A673 (cell line): ENCODE results near the gene KLF7. TPM values are rescaled to one million over a fixed set of nuclear protein-coding genes. Genes with fewer than 3 reads are reported as not detected.

Source experiments
- BruUV-seq: library from RNA; stranded (reverse); fragments of 400-500 nt; replicated peaks from 2 replicates; lab custom pipeline; 2021; lab: Mats Ljungman, UMichigan
- CTCF ChIA-PET: fragments of 300-600 bp; sonication (Branson Sonifier 250); formaldehyde crosslinking; loops from one replicate; lab custom pipeline; 2022; ENCODE audit warnings: antibody characterized with exemption; lab: Charles Lee
- POLR2A ChIA-PET: fragments of 300-600 bp; sonication (Branson Sonifier 250); formaldehyde crosslinking; loops from one replicate; lab custom pipeline; 2022; ENCODE audit warnings: antibody characterized with exemption; ENCODE audit not compliant: low non-redundant PET; lab: Charles Lee
- DNase-seq: peaks from one replicate; pipeline ENCODE4 v3.0.0-alpha.2; 2015; ENCODE audit warnings: low spot score
- H3K27ac ChIP-seq: fragments of 200-600 bp; sonication (generic); 2 replicates; pipeline ENCODE4 v1.5.1; 2016; ENCODE audit warnings: mixed run types, low read depth, mild to moderate bottlenecking, mixed read lengths, antibody characterized with exemption, low read length; ENCODE audit not compliant: poor library complexity, severe bottlenecking
- H3K27me3 ChIP-seq: fragments of 200-600 bp; sonication (generic); replicated peaks from 2 replicates; pipeline ENCODE4 v1.6.1; 2017; ENCODE audit warnings: mixed run types, low read depth, mild to moderate bottlenecking, mixed read lengths, antibody characterized with exemption, low read length; ENCODE audit not compliant: insufficient read depth, poor library complexity
- H3K36me3 ChIP-seq: fragments of 200-600 bp; sonication (generic); 2 replicates; pipeline ENCODE4 v1.6.1; 2016; ENCODE audit warnings: mixed run types, mild to moderate bottlenecking, mixed read lengths, antibody characterized with exemption, low read length; ENCODE audit not compliant: insufficient read depth, poor library complexity, severe bottlenecking
- H3K4me1 ChIP-seq: fragments of 200-600 bp; sonication (generic); 2 replicates; pipeline ENCODE4 v1.6.1; 2017; ENCODE audit warnings: mixed run types, mild to moderate bottlenecking, mixed read lengths, antibody characterized with exemption, low read length; ENCODE audit not compliant: insufficient read depth, poor library complexity, severe bottlenecking
- H3K4me3 ChIP-seq: fragments of 200-600 bp; sonication (generic); 2 replicates; pipeline ENCODE4 v1.5.1; 2016; ENCODE audit warnings: low read depth, mixed run types, mild to moderate bottlenecking, mixed read lengths, low read length; ENCODE audit not compliant: poor library complexity, severe bottlenecking
- H3K9me3 ChIP-seq: fragments of 200-600 bp; sonication (generic); 2 replicates; pipeline ENCODE4 v1.6.1; 2016; ENCODE audit warnings: mixed run types, low read depth, mild to moderate bottlenecking, mixed read lengths, antibody characterized with exemption, low read length; ENCODE audit not compliant: poor library complexity, severe bottlenecking
- EZH2 ChIP-seq: fragments of 200-600 bp; sonication (generic); IDR thresholded peaks from 2 replicates; pipeline ENCODE4 v1.6.1; 2017; ENCODE audit warnings: borderline replicate concordance, low read depth, mild to moderate bottlenecking, mixed read lengths, antibody characterized with exemption, low read length; ENCODE audit not compliant: poor library complexity, severe bottlenecking
- intact Hi-C: fragments of 100-400 bp; cut with micrococcal nuclease; formaldehyde crosslinking; loops from one replicate; pipeline ENCODE4 v1.10.0; 2022; ENCODE audit not compliant: unreplicated experiment
- total RNA-seq: library from RNA; stranded (reverse); gene quantifications from 2 replicates; pipeline ENCODE4 v1.2.3, GENCODE V29; 2021
- TF ChIP-seq, protein P1 (sequence below): fragments of 300-800, 200-600 bp; sonication (generic); conservative IDR thresholded peaks from 2 replicates; pipeline ENCODE4 v1.5.1; 2017; ENCODE audit warnings: low read depth, mild to moderate bottlenecking, antibody characterized with exemption, low read length, moderate library complexity, mixed read lengths

KLF7 gene
- total RNA-seq, 1 experiment from 2014 or later: 16.4 TPM

DNA sequence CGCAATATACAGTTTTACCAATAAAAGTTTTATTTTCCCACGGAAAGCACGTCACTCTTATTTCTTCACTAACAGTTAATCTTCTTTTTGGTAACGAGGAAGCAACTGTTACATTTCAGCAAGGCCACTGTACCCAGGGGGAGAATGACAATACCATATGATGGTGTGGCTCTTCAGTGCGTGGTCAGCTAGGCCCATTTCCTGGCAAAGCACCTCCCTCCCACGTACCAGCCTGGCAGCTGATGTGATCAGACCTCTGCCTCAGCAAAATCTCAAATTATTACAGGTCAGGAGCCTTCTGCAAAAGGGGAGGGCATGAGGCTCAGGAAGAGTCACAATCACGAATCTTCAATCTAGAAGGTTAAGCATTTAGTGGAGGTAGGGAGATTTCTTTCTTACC, 55.4 kb downstream of the KLF7 start:
- no peaks in the 10 kb centered on the region for H3K27me3 ChIP-seq

DNA sequence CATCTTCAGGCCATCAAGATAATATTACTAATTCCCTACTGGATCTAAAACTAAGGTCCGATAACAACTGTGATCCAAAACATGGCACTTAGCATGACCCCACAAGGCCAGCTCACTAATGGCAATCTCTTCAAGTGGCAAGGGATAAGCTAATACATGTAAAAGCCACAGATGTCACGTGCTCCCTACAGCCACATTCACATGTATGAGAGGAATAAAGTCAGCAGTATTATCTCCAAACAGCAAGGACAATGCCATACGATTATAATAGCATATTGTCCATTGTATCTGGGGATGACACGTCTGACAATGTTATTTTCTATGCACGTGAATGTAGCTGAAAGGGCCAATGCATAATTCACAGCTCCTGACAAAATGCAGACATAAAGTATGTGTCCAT, 56.0 kb downstream of the KLF7 start:
- ChIA-PET POLR2A (no interaction called here), CTCF (no interaction called here)
- Histone ChIP-seq H3K36me3 (no peaks in the 10 kb centered on the region), H3K4me1 (peaks cover 5% of the 10 kb centered on the region), H3K27me3 (no peaks in the 10 kb centered on the region), H3K4me3 (no peak overlapping the region), H3K27ac (no peak overlapping the region), H3K9me3 (no peaks in the 10 kb centered on the region)
- intact Hi-C loops: no loop called here
- no peak for DNase-seq
- BruUV-seq: no TSS peak
- TF ChIP-seq, protein P1, sequence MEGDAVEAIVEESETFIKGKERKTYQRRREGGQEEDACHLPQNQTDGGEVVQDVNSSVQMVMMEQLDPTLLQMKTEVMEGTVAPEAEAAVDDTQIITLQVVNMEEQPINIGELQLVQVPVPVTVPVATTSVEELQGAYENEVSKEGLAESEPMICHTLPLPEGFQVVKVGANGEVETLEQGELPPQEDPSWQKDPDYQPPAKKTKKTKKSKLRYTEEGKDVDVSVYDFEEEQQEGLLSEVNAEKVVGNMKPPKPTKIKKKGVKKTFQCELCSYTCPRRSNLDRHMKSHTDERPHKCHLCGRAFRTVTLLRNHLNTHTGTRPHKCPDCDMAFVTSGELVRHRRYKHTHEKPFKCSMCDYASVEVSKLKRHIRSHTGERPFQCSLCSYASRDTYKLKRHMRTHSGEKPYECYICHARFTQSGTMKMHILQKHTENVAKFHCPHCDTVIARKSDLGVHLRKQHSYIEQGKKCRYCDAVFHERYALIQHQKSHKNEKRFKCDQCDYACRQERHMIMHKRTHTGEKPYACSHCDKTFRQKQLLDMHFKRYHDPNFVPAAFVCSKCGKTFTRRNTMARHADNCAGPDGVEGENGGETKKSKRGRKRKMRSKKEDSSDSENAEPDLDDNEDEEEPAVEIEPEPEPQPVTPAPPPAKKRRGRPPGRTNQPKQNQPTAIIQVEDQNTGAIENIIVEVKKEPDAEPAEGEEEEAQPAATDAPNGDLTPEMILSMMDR: no peak
- TF ChIP-seq EZH2: no peak

More for the DNA sequence above, 55.4 kb downstream of the KLF7 start:
- CTCF ChIA-PET: no interaction called here
- no peak overlapping the region for H3K4me3 ChIP-seq
- H3K9me3 ChIP-seq: no peaks in the 10 kb centered on the region
- DNase-seq: no peak
- no TSS peak for BruUV-seq
- POLR2A ChIA-PET: no interaction called here
- no peak overlapping the region for H3K27ac ChIP-seq
- no peak for TF ChIP-seq EZH2
- TF ChIP-seq, protein P1: no peak
- intact Hi-C loops: no loop called here
- no peaks in the 10 kb centered on the region for H3K36me3 ChIP-seq
- H3K4me1 ChIP-seq: peaks cover 5% of the 10 kb centered on the region

DNA sequence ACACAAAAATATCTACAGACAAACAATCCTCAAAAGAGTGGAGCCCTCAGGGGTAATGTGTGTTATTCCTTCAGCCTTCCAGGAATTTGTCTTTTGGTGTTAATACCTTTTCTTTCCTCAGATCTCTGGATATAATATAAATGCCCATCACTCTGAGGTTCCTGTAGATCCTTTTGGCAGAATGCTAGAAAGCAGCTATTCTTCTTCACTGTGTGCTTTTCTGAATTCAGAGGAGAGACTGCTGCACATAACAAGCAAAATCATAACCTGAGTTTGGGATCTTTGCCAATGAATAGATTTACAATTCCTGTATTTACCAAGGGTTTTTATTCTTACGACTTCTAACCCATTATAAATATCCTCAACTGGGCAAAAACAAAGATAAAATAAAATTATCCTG, 57.3 kb downstream of the KLF7 start:
- DNase-seq: no peak
- CTCF ChIA-PET: no interaction called here
- no peaks in the 10 kb centered on the region for H3K36me3 ChIP-seq
- no peak for TF ChIP-seq EZH2
- TF ChIP-seq, protein P1: no peak
- no peaks in the 10 kb centered on the region for H3K27me3 ChIP-seq
- intact Hi-C loops: no loop called here
- H3K9me3 ChIP-seq: no peaks in the 10 kb centered on the region
- peaks cover 5% of the 10 kb centered on the region for H3K4me1 ChIP-seq
- BruUV-seq: no TSS peak
- no peak overlapping the region for H3K4me3 ChIP-seq
- no peak overlapping the region for H3K27ac ChIP-seq
- POLR2A ChIA-PET: no interaction called here
